H9 (cell line): Measurements from ENCODE around the gene NECAB2. TPM values are rescaled to one million over a fixed set of nuclear protein-coding genes. Genes with fewer than 3 reads are reported as not detected.

Experiments used
- DNase-seq: peaks from one replicate; pipeline ENCODE4 v3.0.0-alpha.2; 2017
- H2AFZ ChIP-seq: one replicate; pipeline ENCODE4 v1.6.1; 2013; ENCODE audit warnings: mild to moderate bottlenecking, low read length, control low read depth, moderate library complexity
- H2AK5ac ChIP-seq: 2 replicates; pipeline ENCODE4 v1.6.1; 2013; ENCODE audit warnings: low read length, control low read depth, mixed read lengths; ENCODE audit not compliant: insufficient read length
- H2BK120ac ChIP-seq: one replicate; pipeline ENCODE4 v1.6.1; 2013; ENCODE audit warnings: low read depth, mild to moderate bottlenecking, low read length, control low read depth, inconsistent platforms; ENCODE audit not compliant: poor library complexity, severe bottlenecking
- H2BK12ac ChIP-seq: 2 replicates; pipeline ENCODE4 v1.6.1; 2013; ENCODE audit warnings: low read length, control low read depth, mixed read lengths, low read depth; ENCODE audit not compliant: insufficient read length
- H2BK15ac ChIP-seq: 2 replicates; pipeline ENCODE4 v1.6.1; 2013; ENCODE audit warnings: low read depth, low read length, control low read depth
- H2BK20ac ChIP-seq: one replicate; pipeline ENCODE4 v1.6.1; 2013; ENCODE audit warnings: low read depth, mild to moderate bottlenecking, low read length, control low read depth, inconsistent platforms; ENCODE audit not compliant: poor library complexity, severe bottlenecking
- H2BK5ac ChIP-seq: 2 replicates; pipeline ENCODE4 v1.6.1; 2013; ENCODE audit warnings: low read length, control low read depth, mixed read lengths; ENCODE audit not compliant: insufficient read length
- H3K14ac ChIP-seq: 2 replicates; pipeline ENCODE4 v1.6.1; 2013; ENCODE audit warnings: low read length, control low read depth; ENCODE audit not compliant: insufficient read depth
- H3K18ac ChIP-seq: 2 replicates; pipeline ENCODE4 v1.6.1; 2013; ENCODE audit warnings: low read depth, mild to moderate bottlenecking, mixed read lengths, low read length, control low read depth; ENCODE audit not compliant: insufficient read length
- H3K23ac ChIP-seq: 2 replicates; pipeline ENCODE4 v1.6.1; 2013; ENCODE audit warnings: low read length, control low read depth, mixed read lengths, low read depth; ENCODE audit not compliant: insufficient read length
- H3K23me2 ChIP-seq: 2 replicates; pipeline ENCODE4 v1.6.1; 2013; ENCODE audit warnings: low read depth, mild to moderate bottlenecking, mixed read lengths, low read length, control low read depth; ENCODE audit not compliant: insufficient read length, poor library complexity, severe bottlenecking
- H3K27ac ChIP-seq: 2 replicates; pipeline ENCODE4 v1.5.1; 2013; ENCODE audit warnings: low read length, control low read depth, mixed read lengths, low read depth; ENCODE audit not compliant: insufficient read length
- H3K27me3 ChIP-seq: 2 replicates; pipeline ENCODE4 v1.6.1; 2013; ENCODE audit warnings: low read length, control low read depth, inconsistent platforms; ENCODE audit not compliant: insufficient read depth
- H3K4ac ChIP-seq: 2 replicates; pipeline ENCODE4 v1.6.1; 2013; ENCODE audit warnings: low read depth, mild to moderate bottlenecking, control low read depth, inconsistent platforms, low read length, moderate library complexity
- H3K4me1 ChIP-seq: 2 replicates; pipeline ENCODE4 v1.6.1; 2013; ENCODE audit warnings: low read length, control low read depth, inconsistent platforms; ENCODE audit not compliant: insufficient read depth
- H3K4me2 ChIP-seq: 2 replicates; pipeline ENCODE4 v1.6.1; 2013; ENCODE audit warnings: low read length, control low read depth, mixed read lengths; ENCODE audit not compliant: insufficient read length, insufficient read depth
- H3K56ac ChIP-seq: 2 replicates; pipeline ENCODE4 v1.6.1; 2013; ENCODE audit warnings: low read depth, mild to moderate bottlenecking, mixed read lengths, low read length, control low read depth; ENCODE audit not compliant: insufficient read length
- H3K79me1 ChIP-seq: 2 replicates; pipeline ENCODE4 v1.6.1; 2013; ENCODE audit warnings: low read depth, mild to moderate bottlenecking, moderate library complexity, low read length, control low read depth, inconsistent platforms; ENCODE audit not compliant: insufficient read depth, poor library complexity, severe bottlenecking
- H3K79me2 ChIP-seq: 2 replicates; pipeline ENCODE4 v1.6.1; 2013; ENCODE audit warnings: low read length, control low read depth, inconsistent platforms; ENCODE audit not compliant: insufficient read depth
- H3K9ac ChIP-seq: 2 replicates; pipeline ENCODE4 v1.6.1; 2013; ENCODE audit warnings: low read length, control low read depth, mixed read lengths; ENCODE audit not compliant: insufficient read length; ENCODE audit errors: extremely low read depth
- H3K9me3 ChIP-seq: one replicate; pipeline ENCODE4 v1.6.1; 2013; ENCODE audit warnings: low read depth, low read length, inconsistent platforms; ENCODE audit not compliant: control insufficient read depth
- H3T11ph ChIP-seq: one replicate; pipeline ENCODE4 v1.6.1; 2013; ENCODE audit warnings: mild to moderate bottlenecking, low read length, control low read depth, inconsistent platforms
- H4K20me1 ChIP-seq: one replicate; pipeline ENCODE4 v1.6.1; 2013; ENCODE audit not compliant: control insufficient read depth, insufficient read length, insufficient read depth
- H4K5ac ChIP-seq: 2 replicates; pipeline ENCODE4 v1.6.1; 2013; ENCODE audit warnings: low read depth, mild to moderate bottlenecking, mixed read lengths, low read length, control low read depth; ENCODE audit not compliant: insufficient read length
- H4K8ac ChIP-seq: replicated peaks from 2 replicates; pipeline ENCODE4 v1.6.1; 2013; ENCODE audit warnings: low read length, control low read depth, mixed read lengths, low read depth; ENCODE audit not compliant: insufficient read length
- H4K91ac ChIP-seq: 2 replicates; pipeline ENCODE4 v1.6.1; 2013; ENCODE audit warnings: low read depth, mild to moderate bottlenecking, moderate library complexity, mixed read lengths, low read length, control low read depth; ENCODE audit not compliant: insufficient read length
- H3K27ac Mint-ChIP-seq, 3 experiments: 2 replicates in 2 of 3; 3 replicates in 1 of 3; pipeline ENCODE4 v1.8.0; 2020 to 2021; ENCODE audit warnings: mixed read lengths in 3 of 3, mild to moderate bottlenecking in 1 of 3, moderate library complexity in 1 of 3
- H3K27me3 Mint-ChIP-seq: 2 replicates; pipeline ENCODE4 v1.8.0; 2021; ENCODE audit warnings: low read depth, mild to moderate bottlenecking, moderate library complexity, mixed read lengths
- H3K36me3 Mint-ChIP-seq, 3 experiments: 2 replicates in 2 of 3; 3 replicates in 1 of 3; pipeline ENCODE4 v1.8.0; 2020 to 2021; ENCODE audit warnings: low read depth in 3 of 3, mixed read lengths in 3 of 3; ENCODE audit not compliant: insufficient read depth in 1 of 3
- H3K4me1 Mint-ChIP-seq, 2 experiments: 2 replicates each; pipeline ENCODE4 v1.8.0; 2020; ENCODE audit warnings: mixed read lengths in 2 of 2
- H3K4me3 Mint-ChIP-seq, 2 experiments: 2 replicates in 1 of 2; 3 replicates in 1 of 2; pipeline ENCODE4 v1.8.0; 2020 to 2021; ENCODE audit warnings: mild to moderate bottlenecking in 2 of 2, mixed read lengths in 2 of 2, moderate library complexity in 1 of 2
- H3K9me3 Mint-ChIP-seq, 2 experiments: 2 replicates in 1 of 2; 3 replicates in 1 of 2; pipeline ENCODE4 v1.8.0; 2020; ENCODE audit warnings: mild to moderate bottlenecking in 2 of 2, mixed read lengths in 2 of 2, moderate library complexity in 1 of 2
- whole genome bisulfite sequencing: extraction: QIAGEN DNeasy Blood & Tissue Kit; methylation state at CpG from one replicate; pipeline ENCODE4 v1.1.7; 2013; ENCODE audit warnings: missing lambda C conversion rate, low lambda C conversion rate, mixed read lengths; ENCODE audit not compliant: insufficient read length; ENCODE audit errors: extremely low coverage; 5-methylcytosine and 5-hydroxymethylcytosine counted together
- total RNA-seq: library from RNA; stranded (reverse); gene quantifications from 2 replicates; pipeline ENCODE4 v1.2.1, GENCODE V29; 2021
- TF ChIP-seq, protein P1 (sequence below): fragments of 200-600 bp; sonication (generic); conservative IDR thresholded peaks from 3 replicates; pipeline ENCODE4 v1.8.0; 2021; ENCODE audit warnings: antibody characterized with exemption, mild to moderate bottlenecking

Gene NECAB2
- total RNA-seq, 1 experiment from 2014 or later, result 12.6 TPM

DNA sequence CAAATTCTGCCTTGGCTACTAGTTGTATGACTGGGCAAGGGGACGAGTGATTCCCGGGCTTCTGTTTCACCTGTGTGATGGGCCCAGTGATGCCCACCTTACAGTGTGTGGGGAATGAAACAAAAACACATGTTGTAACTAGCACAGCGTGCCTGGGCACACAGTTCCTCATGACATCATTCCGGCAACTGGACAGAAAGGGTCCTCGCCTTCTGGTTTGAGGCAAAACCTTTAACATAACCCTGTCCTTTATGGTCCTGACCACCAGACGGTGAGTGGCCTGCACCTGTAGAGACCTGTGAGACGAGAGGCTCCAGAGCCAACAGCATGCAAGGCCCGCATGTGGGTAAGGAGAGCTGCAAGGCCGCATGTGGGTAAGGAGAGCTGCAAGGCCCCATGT, 82.3 kb downstream of the NECAB2 start:
- DNase-seq, result no peak
- Histone ChIP-seq H3K27me3 (no peaks in the 10 kb centered on the region), H3K79me2 (no peaks in the 10 kb centered on the region), H4K5ac (no peak overlapping the region), H3K27ac (no peak overlapping the region), H3K56ac (no peak overlapping the region), H3K9me3 (no peaks in the 10 kb centered on the region), H3K23me2 (no peaks in the 10 kb centered on the region), H3K23ac (no peak overlapping the region), H2BK15ac (no peak overlapping the region), H4K91ac (no peak overlapping the region), H2AK5ac (no peak overlapping the region), H4K8ac (no peak overlapping the region), H3K4me1 (no peaks in the 10 kb centered on the region), H2BK20ac (no peak overlapping the region), H3K4ac (no peak overlapping the region), H4K20me1 (no peaks in the 10 kb centered on the region), H2BK120ac (no peak overlapping the region), H3K18ac (no peak overlapping the region), H2BK5ac (no peak overlapping the region), H3K4me2 (no peak overlapping the region), H3K79me1 (no peaks in the 10 kb centered on the region), H2BK12ac (no peak overlapping the region), H3K14ac (no peak overlapping the region), H3K9ac (no peak overlapping the region), H3T11ph (no peak overlapping the region), H2AFZ (no peak overlapping the region)
- Mint-ChIP-seq H3K36me3 (peaks cover 8 to 33% (median 25%) of the 10 kb centered on the region in 3 experiments; a peak in 5 of 7 replicates), H3K4me3 (no peak overlapping the region), H3K27ac (peak overlapping the region in 1 of 3 experiments; percentile 48; a peak in 1 of 7 replicates), H3K4me1 (peaks cover 2 to 10% of the 10 kb centered on the region in 2 experiments), H3K27me3 (no peaks in the 10 kb centered on the region; the same call in 1 of the 2 replicates), H3K9me3 (no peaks in the 10 kb centered on the region)
- no CpG with 5 or more reads among the region's 9 CpGs for WGBS
- TF ChIP-seq, protein P1, sequence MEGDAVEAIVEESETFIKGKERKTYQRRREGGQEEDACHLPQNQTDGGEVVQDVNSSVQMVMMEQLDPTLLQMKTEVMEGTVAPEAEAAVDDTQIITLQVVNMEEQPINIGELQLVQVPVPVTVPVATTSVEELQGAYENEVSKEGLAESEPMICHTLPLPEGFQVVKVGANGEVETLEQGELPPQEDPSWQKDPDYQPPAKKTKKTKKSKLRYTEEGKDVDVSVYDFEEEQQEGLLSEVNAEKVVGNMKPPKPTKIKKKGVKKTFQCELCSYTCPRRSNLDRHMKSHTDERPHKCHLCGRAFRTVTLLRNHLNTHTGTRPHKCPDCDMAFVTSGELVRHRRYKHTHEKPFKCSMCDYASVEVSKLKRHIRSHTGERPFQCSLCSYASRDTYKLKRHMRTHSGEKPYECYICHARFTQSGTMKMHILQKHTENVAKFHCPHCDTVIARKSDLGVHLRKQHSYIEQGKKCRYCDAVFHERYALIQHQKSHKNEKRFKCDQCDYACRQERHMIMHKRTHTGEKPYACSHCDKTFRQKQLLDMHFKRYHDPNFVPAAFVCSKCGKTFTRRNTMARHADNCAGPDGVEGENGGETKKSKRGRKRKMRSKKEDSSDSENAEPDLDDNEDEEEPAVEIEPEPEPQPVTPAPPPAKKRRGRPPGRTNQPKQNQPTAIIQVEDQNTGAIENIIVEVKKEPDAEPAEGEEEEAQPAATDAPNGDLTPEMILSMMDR, result no peak
